Dendritic cell treated with granulocyte-macrophage colony-stimulating factor and Interleukin-4, amounts not matched to agents 40 ng/mL and 50 ng/mL, for 4 days (primary cell): ENCODE measurements around the gene AOC2.

Experiments
- H3K27ac Mint-ChIP-seq: one replicate; pipeline ENCODE4 v1.8.0; 2022; ENCODE audit warnings: mild to moderate bottlenecking, mixed read lengths
- H3K27me3 Mint-ChIP-seq: one replicate; pipeline ENCODE4 v1.8.0; 2022; ENCODE audit warnings: mild to moderate bottlenecking, mixed read lengths
- H3K36me3 Mint-ChIP-seq: one replicate; pipeline ENCODE4 v1.8.0; 2022; ENCODE audit warnings: low read depth, mixed read lengths
- H3K4me1 Mint-ChIP-seq: one replicate; pipeline ENCODE4 v1.8.0; 2022; ENCODE audit warnings: low read depth, mixed read lengths
- H3K4me3 Mint-ChIP-seq: one replicate; pipeline ENCODE4 v1.8.0; 2022; ENCODE audit warnings: mild to moderate bottlenecking, moderate library complexity, mixed read lengths
- H3K9me3 Mint-ChIP-seq: one replicate; pipeline ENCODE4 v1.8.0; 2022; ENCODE audit warnings: mixed read lengths
- intact Hi-C: fragments of 100-400 bp; cut with micrococcal nuclease; formaldehyde crosslinking; loops from one replicate; pipeline ENCODE4 v1.15.0; 2022

The AOC2 gene

GRCh38 chr17:42844271-42844670 is at the start of gene AOC2:
AOC2 (plus strand) TSS chr17:42844580; CDS start chr17:42844627, 47 bp downstream.
- peaks cover 69% of the 10 kb centered on the region for H3K36me3 Mint-ChIP-seq
- no peaks in the 10 kb centered on the region for H3K9me3 Mint-ChIP-seq
- intact Hi-C loops, result loop anchor here (10.0 kb wide), 1 partner anchor 151 kb away; the partner anchor contains the start of gene RPL27
- H3K4me3 Mint-ChIP-seq, result no peak within 1 kb of the TSS
- no peak within 1 kb of the TSS for H3K27ac Mint-ChIP-seq
- no peaks in the 10 kb centered on the region for H3K27me3 Mint-ChIP-seq
- peaks cover 25% of the 10 kb centered on the region for H3K4me1 Mint-ChIP-seq

- Mint-ChIP-seq H3K4me1 (peaks cover 30% of the 10 kb centered on the region), H3K36me3 (peaks cover 14% of the 10 kb centered on the region), H3K27ac (peak overlapping the region; percentile 33), H3K4me3 (no peak overlapping the region), H3K27me3 (peaks cover 15% of the 10 kb centered on the region), H3K9me3 (no peaks in the 10 kb centered on the region)
- intact Hi-C loops, result no loop called here
These were observed 49.3 kb upstream of the AOC2 start for GRCh38 chr17:42795061-42795460.

- H3K9me3 Mint-ChIP-seq, result no peaks in the 10 kb centered on the region
- H3K27me3 Mint-ChIP-seq, result peaks cover 15% of the 10 kb centered on the region
- intact Hi-C loops, result no loop called here
- peaks cover 14% of the 10 kb centered on the region for H3K36me3 Mint-ChIP-seq
- H3K4me3 Mint-ChIP-seq, result no peak overlapping the region
- peaks cover 30% of the 10 kb centered on the region for H3K4me1 Mint-ChIP-seq
- H3K27ac Mint-ChIP-seq, result no peak overlapping the region
These were observed 48.9 kb upstream of the AOC2 start for GRCh38 chr17:42795465-42795864.

- Mint-ChIP-seq H3K27me3 (peaks cover 10% of the 10 kb centered on the region), H3K27ac (no peak overlapping the region), H3K9me3 (no peaks in the 10 kb centered on the region), H3K4me1 (peaks cover 30% of the 10 kb centered on the region), H3K4me3 (no peak overlapping the region), H3K36me3 (peaks cover 14% of the 10 kb centered on the region)
- intact Hi-C loops, result no loop called here
These were observed 48.2 kb upstream of the AOC2 start for GRCh38 chr17:42796066-42796758.

GRCh38 chr17:42797067-42798007 is 47.0 kb upstream of the AOC2 start:
- intact Hi-C loops, result no loop called here
- Mint-ChIP-seq H3K27me3 (peaks cover 10% of the 10 kb centered on the region), H3K36me3 (peaks cover 14% of the 10 kb centered on the region), H3K4me1 (peaks cover 30% of the 10 kb centered on the region), H3K9me3 (no peaks in the 10 kb centered on the region), H3K27ac (no peak overlapping the region), H3K4me3 (peak overlapping the region; percentile 81)

- Mint-ChIP-seq H3K27ac (peak overlapping the region; percentile 79), H3K27me3 (peaks cover 10% of the 10 kb centered on the region), H3K9me3 (no peaks in the 10 kb centered on the region), H3K4me1 (peaks cover 30% of the 10 kb centered on the region), H3K4me3 (peak overlapping the region; percentile 81), H3K36me3 (peaks cover 14% of the 10 kb centered on the region)
- intact Hi-C loops, result no loop called here
These were observed 46.4 kb upstream of the AOC2 start for GRCh38 chr17:42798011-42798382.

- Mint-ChIP-seq H3K36me3 (peaks cover 14% of the 10 kb centered on the region), H3K27me3 (peaks cover 10% of the 10 kb centered on the region), H3K9me3 (no peaks in the 10 kb centered on the region), H3K4me3 (peak within 1 kb of the TSS; percentile 81), H3K4me1 (peaks cover 30% of the 10 kb centered on the region), H3K27ac (peak within 1 kb of the TSS; percentile 79)
- intact Hi-C loops, result no loop called here
These were observed 45.7 kb upstream of the AOC2 start, which contains the start of the genes CNTD1 and COA3 for GRCh38 chr17:42798383-42799380. CNTD1 (plus strand) TSS chr17:42798861; CDS start chr17:42799068, 207 bp downstream. COA3 (minus strand) TSS chr17:42798704; CDS start chr17:42798681, 23 bp downstream.

- H3K4me3 Mint-ChIP-seq, result no peak overlapping the region
These were observed 41.1 kb upstream of the AOC2 start for GRCh38 chr17:42803074-42803883.

GRCh38 chr17:42804918-42805367 is 39.4 kb upstream of the AOC2 start:
- Mint-ChIP-seq H3K36me3 (peaks cover 17% of the 10 kb centered on the region), H3K9me3 (no peaks in the 10 kb centered on the region), H3K4me3 (no peak overlapping the region), H3K4me1 (no peaks in the 10 kb centered on the region), H3K27me3 (peaks cover 7% of the 10 kb centered on the region), H3K27ac (no peak overlapping the region)
- intact Hi-C loops, result no loop called here

More at GRCh38 chr17:42803074-42803883, 41.1 kb upstream of the AOC2 start:
- intact Hi-C loops, result no loop called here
- H3K36me3 Mint-ChIP-seq, result peaks cover under 1% of the 10 kb centered on the region
- no peak overlapping the region for H3K27ac Mint-ChIP-seq
- peaks cover 7% of the 10 kb centered on the region for H3K27me3 Mint-ChIP-seq
- H3K4me1 Mint-ChIP-seq, result peaks cover 6% of the 10 kb centered on the region
- H3K9me3 Mint-ChIP-seq, result no peaks in the 10 kb centered on the region

GRCh38 chr17:42806249-42806648 is 38.1 kb upstream of the AOC2 start:
- Mint-ChIP-seq H3K9me3 (no peaks in the 10 kb centered on the region), H3K27ac (no peak overlapping the region), H3K4me1 (no peaks in the 10 kb centered on the region), H3K4me3 (no peak overlapping the region), H3K36me3 (peaks cover 31% of the 10 kb centered on the region), H3K27me3 (no peaks in the 10 kb centered on the region)
- intact Hi-C loops, result no loop called here

GRCh38 chr17:42809250-42809649 is 35.1 kb upstream of the AOC2 start:
- intact Hi-C loops, result no loop called here
- no peaks in the 10 kb centered on the region for H3K27me3 Mint-ChIP-seq
- H3K4me1 Mint-ChIP-seq, result no peaks in the 10 kb centered on the region
- H3K36me3 Mint-ChIP-seq, result peaks cover 57% of the 10 kb centered on the region
- H3K4me3 Mint-ChIP-seq, result no peak overlapping the region
- H3K27ac Mint-ChIP-seq, result no peak overlapping the region
- H3K9me3 Mint-ChIP-seq, result no peaks in the 10 kb centered on the region

GRCh38 chr17:42814633-42815399 is 29.6 kb upstream of the AOC2 start:
- H3K9me3 Mint-ChIP-seq, result no peaks in the 10 kb centered on the region
- intact Hi-C loops, result no loop called here
- no peak overlapping the region for H3K4me3 Mint-ChIP-seq
- peaks cover 7% of the 10 kb centered on the region for H3K4me1 Mint-ChIP-seq
- no peak overlapping the region for H3K27ac Mint-ChIP-seq
- H3K36me3 Mint-ChIP-seq, result peaks cover 96% of the 10 kb centered on the region
- H3K27me3 Mint-ChIP-seq, result no peaks in the 10 kb centered on the region
